HG03066 (cell line): Measurements from ENCODE around the gene PRDM16.

Source experiments
- ATAC-seq: cut with Tn5 transposase; IDR thresholded peaks from one replicate; pipeline ENCODE4 v1.9.1; 2021; ENCODE audit warnings: low read depth; ENCODE audit not compliant: unreplicated experiment

PRDM16 gene

GRCh38 chr1:3345792-3346191, 276.8 kb downstream of the PRDM16 start:
- ATAC-seq, result no peak

- ATAC-seq, result no peak
These were observed 277.5 kb downstream of the PRDM16 start for GRCh38 chr1:3346478-3346877.

GRCh38 chr1:3347257-3348020, 278.4 kb downstream of the PRDM16 start:
- no peak for ATAC-seq

DNA sequence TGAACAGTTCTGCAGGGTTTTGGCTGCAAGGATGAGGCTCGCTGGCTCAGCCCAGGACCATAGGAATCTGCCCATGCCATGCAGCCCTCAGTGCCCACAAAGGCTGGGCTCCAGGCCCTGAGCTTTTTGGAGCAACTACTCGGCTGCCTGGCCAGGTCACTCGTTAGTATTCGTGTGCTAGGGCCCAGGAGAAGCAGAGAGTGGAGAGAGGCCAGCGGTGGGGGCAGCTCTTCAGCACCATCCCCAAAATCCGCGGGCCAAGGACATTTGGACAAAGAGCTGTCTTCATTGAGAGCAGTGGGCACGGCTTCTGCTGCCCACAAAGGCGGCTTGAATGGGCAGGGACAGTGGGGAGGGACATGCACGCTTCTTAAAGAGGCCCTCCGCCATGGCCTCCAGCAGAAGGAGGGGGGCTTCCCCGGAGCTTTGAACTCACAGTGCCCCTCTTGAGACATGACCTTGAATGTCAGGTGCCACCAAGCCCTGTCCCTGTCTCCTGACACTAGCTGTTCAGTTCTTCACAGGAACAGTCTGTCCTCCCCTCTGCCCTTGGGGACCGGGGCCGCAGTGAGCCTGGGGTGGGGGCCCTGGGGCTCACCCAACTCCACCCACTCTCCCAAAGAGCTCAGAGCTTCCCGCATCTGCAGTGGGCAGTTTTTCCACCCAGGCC, 279.3 kb downstream of the PRDM16 start:
- no peak for ATAC-seq

- ATAC-seq, result no peak
These were observed 280.4 kb downstream of the PRDM16 start for GRCh38 chr1:3349161-3349967.

- no peak for ATAC-seq
These were observed 280.9 kb downstream of the PRDM16 start for GRCh38 chr1:3349968-3350299.

GRCh38 chr1:3350506-3351261, 281.7 kb downstream of the PRDM16 start:
- no peak for ATAC-seq

GRCh38 chr1:3351449-3352298, 282.7 kb downstream of the PRDM16 start:
- no peak for ATAC-seq

GRCh38 chr1:3352299-3352951, 283.4 kb downstream of the PRDM16 start:
- ATAC-seq, result no peak

DNA sequence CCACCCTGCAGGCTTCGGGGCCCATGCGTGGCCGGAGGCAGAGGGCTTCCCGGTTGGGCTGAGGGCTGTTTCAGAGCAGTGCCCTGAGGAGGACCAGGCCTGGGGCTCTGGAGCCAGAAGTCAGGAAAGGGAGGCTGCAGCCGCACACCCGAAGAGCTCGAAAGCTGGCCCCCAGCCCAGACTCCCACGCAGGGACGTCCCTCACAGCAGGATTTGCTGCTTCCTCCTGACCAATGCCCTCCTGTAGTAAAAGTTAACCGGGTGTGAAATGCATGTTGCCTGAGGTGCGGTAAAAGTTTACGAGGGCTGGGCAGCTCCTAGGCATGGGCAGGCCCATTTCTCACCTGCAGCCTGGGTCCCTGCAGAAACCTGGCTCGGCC, 283.9 kb downstream of the PRDM16 start:
- ATAC-seq, result no peak

DNA sequence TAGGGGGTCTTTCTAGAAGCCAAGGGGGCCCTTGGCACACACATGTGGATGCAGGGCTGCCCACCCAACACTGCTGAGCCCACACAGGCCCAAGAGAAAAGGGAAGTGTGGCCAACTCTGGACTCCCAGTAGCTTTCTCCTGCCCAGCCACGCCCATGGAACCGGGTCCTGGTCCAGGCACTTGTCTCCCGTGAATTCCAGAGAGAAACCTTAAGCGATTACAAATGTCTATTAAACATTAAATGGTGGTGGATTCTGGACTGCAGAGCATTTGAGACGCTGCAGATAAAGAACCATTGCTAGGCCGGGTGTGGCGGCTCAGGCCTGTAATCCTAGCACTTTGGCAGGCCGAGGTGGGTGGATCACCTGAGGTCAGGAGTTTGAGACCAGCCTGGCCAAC, 284.9 kb downstream of the PRDM16 start:
- no peak for ATAC-seq

DNA sequence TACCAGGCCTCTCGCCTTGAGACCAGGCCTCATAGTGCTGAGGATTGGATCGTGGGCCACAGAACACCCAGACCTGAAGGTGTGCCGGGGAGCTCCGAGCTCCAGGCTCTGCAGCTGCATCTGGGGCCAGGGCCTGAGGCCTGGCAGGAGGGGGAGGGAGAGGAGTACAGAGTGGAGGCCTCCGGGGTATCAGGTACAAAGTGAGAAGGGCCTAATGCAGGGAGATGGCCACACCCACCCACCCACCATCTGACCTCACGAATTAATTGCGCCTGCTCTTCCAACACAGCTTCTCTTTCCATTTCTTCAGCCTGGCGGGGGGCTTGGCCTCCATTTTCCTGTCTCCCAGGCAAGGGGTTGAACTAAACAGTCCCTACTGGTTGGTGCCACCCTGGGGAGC, 286.1 kb downstream of the PRDM16 start:
- no peak for ATAC-seq

DNA sequence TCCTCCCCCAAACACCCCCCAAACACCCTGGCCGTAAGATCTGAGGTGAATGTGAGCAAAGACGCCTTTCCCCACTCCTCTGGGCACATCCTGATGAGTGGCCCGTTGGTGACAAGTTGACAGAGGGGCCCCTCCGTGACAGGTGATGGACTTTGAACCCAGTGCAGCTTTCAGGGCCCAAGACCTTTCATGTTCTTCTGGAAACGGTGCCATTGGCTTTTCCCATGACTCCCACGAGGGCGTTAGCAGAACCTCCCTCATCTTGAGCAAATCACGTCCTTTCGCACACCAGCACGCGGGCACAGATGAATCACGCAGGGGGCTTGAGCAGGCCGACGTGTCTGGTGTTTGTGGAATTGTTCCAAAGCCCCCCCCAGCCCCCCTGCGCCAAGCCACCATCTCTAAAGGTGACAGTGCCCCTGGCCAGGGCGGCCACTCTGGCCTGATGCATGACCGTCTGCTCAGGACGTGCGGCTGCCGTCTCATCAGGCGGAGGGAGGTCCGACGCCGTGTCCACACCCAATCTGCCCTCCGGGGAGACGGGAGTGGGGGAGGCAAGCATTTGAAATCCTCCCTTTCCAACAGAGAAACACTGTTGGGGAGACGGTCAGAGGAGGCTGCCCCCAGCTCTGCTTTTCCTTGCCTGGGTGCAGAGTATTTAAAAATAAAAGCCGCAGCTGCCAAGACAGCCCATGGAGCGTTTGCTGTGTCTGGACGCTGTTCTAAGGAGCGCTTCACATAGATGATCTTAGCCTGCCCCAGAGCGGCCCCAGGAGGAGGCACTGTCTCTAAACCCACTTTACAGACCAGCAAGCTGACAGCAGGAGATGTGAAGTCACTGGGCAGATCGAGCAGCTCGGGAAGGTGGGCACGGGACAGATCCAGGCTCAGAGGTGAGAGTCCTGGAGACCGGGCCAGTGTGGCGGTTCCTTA, 287.2 kb downstream of the PRDM16 start:
- no peak for ATAC-seq

DNA sequence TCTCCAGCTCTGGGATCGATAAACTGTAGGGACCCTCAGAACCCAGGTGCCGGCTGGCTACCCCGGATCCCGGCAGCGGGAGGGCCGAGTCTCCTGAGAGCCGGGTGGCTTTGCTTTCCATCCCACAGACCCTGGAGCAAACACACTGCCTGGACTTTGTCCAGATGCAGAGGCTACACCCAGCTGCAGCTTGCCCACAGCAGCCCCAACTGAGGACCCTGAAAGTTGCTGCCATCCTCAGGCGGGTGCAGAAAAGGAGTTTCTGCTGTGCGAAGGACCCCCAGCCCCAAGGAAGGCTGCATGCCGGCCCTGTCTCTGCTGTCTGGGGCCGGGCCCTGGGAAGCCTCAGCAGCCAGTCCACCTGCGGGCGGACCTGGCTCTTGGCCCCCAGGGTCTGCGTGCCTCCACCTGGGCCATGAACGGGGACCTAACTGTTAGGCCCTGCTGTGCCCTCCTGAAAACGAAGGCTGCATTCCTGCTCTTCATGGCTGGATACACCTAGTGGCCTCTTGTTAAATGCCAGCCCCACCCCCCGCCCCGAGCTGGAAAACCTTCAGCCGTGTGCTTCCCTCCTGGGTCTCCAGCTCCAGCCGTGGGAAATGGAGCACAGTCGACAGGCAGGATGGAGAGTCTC, 287.9 kb downstream of the PRDM16 start:
- ATAC-seq, result no peak

DNA sequence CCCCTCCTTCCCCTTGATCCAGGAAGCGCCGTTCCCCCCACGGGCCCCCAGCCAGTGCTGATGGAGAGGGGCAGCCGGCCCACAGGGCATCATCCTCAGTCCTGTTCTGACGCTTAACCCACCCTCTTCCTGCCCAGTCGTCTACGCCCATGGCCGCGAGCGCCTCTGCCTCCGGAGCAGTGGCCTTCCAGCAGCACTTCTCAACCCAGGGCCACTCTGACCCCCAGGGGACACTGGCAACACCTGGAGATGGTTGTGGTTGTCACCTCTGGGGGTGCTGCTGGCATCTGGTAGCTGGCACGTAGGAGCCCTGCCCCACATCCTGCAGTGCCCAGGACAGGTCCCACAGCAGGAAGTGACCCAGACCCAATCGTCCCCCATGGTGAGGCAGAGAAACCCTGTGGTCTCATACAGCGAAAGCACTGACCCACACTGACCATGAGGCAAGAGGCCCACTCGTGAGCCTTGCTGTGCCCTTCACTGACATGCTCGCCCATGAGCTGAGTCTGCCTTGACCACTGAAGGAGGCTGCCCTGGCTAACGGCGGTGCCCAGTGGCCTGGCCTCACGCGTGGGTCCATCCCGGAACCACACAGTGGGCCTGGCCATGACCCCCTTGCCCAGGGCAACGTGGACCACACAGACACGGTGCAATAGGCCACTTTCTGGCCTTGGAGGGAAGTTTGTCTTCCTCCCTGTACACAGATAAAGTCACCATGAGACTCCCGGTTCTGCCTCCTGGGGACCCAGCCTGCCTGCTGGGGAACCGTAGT, 288.7 kb downstream of the PRDM16 start:
- no peak for ATAC-seq

- no peak for ATAC-seq
These were observed 290.3 kb downstream of the PRDM16 start for GRCh38 chr1:3359351-3359750.

DNA sequence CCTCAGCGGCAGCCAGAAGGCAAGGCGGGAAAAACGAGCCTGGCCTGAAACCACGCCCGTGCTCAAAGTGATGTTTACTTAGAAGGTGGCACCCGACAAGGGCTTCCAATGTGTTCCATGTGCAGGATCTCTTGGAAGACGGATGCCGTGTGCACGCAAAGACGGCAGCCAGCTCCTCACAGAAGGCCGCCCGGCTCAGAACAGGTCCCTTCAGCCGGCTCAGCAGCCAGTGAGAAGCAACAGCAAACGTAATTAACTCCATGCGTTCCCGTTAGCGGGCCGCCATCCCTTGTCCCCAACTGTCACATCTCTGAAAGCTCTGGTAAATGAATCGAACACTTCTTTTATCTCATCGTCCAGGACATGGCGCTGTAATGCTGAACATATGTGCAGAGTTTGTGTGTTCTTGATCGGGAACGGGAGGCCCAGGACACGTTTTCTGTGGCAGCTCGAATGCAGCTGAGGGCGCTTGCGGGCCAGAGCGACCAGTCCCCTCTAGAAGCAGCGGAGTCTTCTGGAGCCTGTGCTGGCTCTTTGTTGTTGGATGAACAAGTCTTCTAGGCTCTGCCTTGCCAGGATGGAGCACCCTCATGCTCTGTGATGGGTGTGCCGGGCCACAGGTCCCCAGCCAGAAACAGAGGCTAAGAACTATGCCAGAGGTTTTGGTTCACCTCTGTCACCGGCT, 290.9 kb downstream of the PRDM16 start:
- no peak for ATAC-seq
